WTC11 (cell line): ENCODE measurements around the gene NPAS3.

Experiments
- ESRRA ChIP-seq: sonication (generic); formaldehyde crosslinking; IDR thresholded peaks from 2 replicates; pipeline ENCODE4 v1.8.1; 2022; ENCODE audit warnings: mild to moderate bottlenecking, missing genetic modification reagents, borderline replicate concordance
- NFE2L1 ChIP-seq: sonication (generic); formaldehyde crosslinking; IDR thresholded peaks from 2 replicates; pipeline ENCODE4 v1.8.1; 2023; ENCODE audit warnings: missing genetic modification reagents
- NR1H2 ChIP-seq: sonication (generic); formaldehyde crosslinking; IDR thresholded peaks from 2 replicates; pipeline ENCODE4 v1.9.0; 2021; ENCODE audit warnings: mild to moderate bottlenecking, moderate library complexity, missing genetic modification reagents
- NR3C1 ChIP-seq: sonication (generic); formaldehyde crosslinking; conservative IDR thresholded peaks from 2 replicates; pipeline ENCODE4 v1.8.1; 2023; ENCODE audit warnings: low read depth, mild to moderate bottlenecking, missing genetic modification reagents
- SMAD4 ChIP-seq: sonication (generic); formaldehyde crosslinking; IDR thresholded peaks from 2 replicates; pipeline ENCODE4 v1.8.0; 2022; ENCODE audit warnings: mild to moderate bottlenecking, missing genetic modification reagents
- TEAD4 ChIP-seq: sonication (generic); formaldehyde crosslinking; IDR thresholded peaks from 2 replicates; pipeline ENCODE4 v1.8.0; 2022; ENCODE audit warnings: mild to moderate bottlenecking, missing genetic modification reagents
- TP53 ChIP-seq: sonication (generic); formaldehyde crosslinking; IDR thresholded peaks from 2 replicates; pipeline ENCODE4 v1.8.1; 2023; ENCODE audit warnings: mild to moderate bottlenecking, missing genetic modification reagents
- ZNF263 ChIP-seq: sonication (generic); formaldehyde crosslinking; IDR thresholded peaks from 2 replicates; pipeline ENCODE4 v1.8.1; 2022; ENCODE audit warnings: low read depth, mild to moderate bottlenecking, moderate library complexity, missing genetic modification reagents
- TF ChIP-seq, protein P1 (sequence below): fragments of 200-600 bp; IDR thresholded peaks from 2 replicates; pipeline ENCODE4 v1.8.0; 2022; ENCODE audit warnings: antibody characterized with exemption
- TF ChIP-seq, protein P2 (sequence below): sonication (generic); formaldehyde crosslinking; IDR thresholded peaks from 2 replicates; pipeline ENCODE4 v1.8.0; 2022; ENCODE audit warnings: mild to moderate bottlenecking, missing genetic modification reagents
- TF ChIP-seq, protein P3 (sequence below): sonication (generic); formaldehyde crosslinking; IDR thresholded peaks from 2 replicates; pipeline ENCODE4 v1.8.1; 2022; ENCODE audit warnings: low read depth, mild to moderate bottlenecking, moderate library complexity, missing genetic modification reagents, borderline replicate concordance
- TF ChIP-seq, protein P4 (sequence below): sonication (generic); formaldehyde crosslinking; IDR thresholded peaks from 2 replicates; pipeline ENCODE4 v1.8.0; 2022; ENCODE audit warnings: mild to moderate bottlenecking, missing genetic modification reagents
- TF ChIP-seq, protein P5 (sequence below): sonication (generic); formaldehyde crosslinking; IDR thresholded peaks from 2 replicates; pipeline ENCODE4 v1.8.0; 2022; ENCODE audit warnings: mild to moderate bottlenecking, missing genetic modification reagents
- TF ChIP-seq, protein P6 (sequence below): sonication (generic); formaldehyde crosslinking; IDR thresholded peaks from 2 replicates; pipeline ENCODE4 v1.8.1; 2022; ENCODE audit warnings: low read depth, missing genetic modification reagents, borderline replicate concordance

DNA sequence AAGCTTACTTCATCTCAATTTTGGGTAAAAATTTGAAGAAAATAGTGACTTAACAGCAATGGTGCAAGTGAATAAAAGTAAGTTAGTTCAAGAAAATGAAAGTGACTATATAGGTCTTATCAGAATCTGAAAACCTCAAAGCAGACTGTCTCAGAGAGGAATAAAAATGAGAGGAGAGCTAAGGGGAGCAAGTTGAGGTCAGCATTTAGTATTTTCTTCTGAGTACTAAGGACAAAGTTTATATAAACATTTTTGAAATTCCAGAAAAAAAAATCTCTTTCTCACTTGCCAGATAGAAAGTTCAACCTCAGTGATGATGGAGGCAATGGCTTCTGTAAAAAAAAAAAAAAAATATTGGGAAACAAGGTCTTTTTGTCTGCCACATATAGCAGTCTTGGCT lies 414.1 kb downstream of the NPAS3 start:
- TF ChIP-seq, protein P1, sequence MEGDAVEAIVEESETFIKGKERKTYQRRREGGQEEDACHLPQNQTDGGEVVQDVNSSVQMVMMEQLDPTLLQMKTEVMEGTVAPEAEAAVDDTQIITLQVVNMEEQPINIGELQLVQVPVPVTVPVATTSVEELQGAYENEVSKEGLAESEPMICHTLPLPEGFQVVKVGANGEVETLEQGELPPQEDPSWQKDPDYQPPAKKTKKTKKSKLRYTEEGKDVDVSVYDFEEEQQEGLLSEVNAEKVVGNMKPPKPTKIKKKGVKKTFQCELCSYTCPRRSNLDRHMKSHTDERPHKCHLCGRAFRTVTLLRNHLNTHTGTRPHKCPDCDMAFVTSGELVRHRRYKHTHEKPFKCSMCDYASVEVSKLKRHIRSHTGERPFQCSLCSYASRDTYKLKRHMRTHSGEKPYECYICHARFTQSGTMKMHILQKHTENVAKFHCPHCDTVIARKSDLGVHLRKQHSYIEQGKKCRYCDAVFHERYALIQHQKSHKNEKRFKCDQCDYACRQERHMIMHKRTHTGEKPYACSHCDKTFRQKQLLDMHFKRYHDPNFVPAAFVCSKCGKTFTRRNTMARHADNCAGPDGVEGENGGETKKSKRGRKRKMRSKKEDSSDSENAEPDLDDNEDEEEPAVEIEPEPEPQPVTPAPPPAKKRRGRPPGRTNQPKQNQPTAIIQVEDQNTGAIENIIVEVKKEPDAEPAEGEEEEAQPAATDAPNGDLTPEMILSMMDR: no peak
- no peak for TF ChIP-seq ZNF263
- TF ChIP-seq ESRRA (CRISPR knock-in tag): no peak
- TF ChIP-seq, protein P2, sequence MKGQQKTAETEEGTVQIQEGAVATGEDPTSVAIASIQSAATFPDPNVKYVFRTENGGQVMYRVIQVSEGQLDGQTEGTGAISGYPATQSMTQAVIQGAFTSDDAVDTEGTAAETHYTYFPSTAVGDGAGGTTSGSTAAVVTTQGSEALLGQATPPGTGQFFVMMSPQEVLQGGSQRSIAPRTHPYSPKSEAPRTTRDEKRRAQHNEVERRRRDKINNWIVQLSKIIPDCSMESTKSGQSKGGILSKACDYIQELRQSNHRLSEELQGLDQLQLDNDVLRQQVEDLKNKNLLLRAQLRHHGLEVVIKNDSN (CRISPR knock-in tag): no peak
- TF ChIP-seq TP53 (CRISPR knock-in tag): no peak
- TF ChIP-seq, protein P3, sequence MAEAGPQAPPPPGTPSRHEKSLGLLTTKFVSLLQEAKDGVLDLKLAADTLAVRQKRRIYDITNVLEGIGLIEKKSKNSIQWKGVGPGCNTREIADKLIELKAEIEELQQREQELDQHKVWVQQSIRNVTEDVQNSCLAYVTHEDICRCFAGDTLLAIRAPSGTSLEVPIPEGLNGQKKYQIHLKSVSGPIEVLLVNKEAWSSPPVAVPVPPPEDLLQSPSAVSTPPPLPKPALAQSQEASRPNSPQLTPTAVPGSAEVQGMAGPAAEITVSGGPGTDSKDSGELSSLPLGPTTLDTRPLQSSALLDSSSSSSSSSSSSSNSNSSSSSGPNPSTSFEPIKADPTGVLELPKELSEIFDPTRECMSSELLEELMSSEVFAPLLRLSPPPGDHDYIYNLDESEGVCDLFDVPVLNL: no peak
- TF ChIP-seq, protein P4, sequence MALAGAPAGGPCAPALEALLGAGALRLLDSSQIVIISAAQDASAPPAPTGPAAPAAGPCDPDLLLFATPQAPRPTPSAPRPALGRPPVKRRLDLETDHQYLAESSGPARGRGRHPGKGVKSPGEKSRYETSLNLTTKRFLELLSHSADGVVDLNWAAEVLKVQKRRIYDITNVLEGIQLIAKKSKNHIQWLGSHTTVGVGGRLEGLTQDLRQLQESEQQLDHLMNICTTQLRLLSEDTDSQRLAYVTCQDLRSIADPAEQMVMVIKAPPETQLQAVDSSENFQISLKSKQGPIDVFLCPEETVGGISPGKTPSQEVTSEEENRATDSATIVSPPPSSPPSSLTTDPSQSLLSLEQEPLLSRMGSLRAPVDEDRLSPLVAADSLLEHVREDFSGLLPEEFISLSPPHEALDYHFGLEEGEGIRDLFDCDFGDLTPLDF (CRISPR knock-in tag): no peak
- TF ChIP-seq NR3C1: no peak
- no peak for TF ChIP-seq NR1H2 (CRISPR knock-in tag)
- TF ChIP-seq, protein P5, sequence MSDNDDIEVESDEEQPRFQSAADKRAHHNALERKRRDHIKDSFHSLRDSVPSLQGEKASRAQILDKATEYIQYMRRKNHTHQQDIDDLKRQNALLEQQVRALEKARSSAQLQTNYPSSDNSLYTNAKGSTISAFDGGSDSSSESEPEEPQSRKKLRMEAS: no peak
- TF ChIP-seq SMAD4 (CRISPR knock-in tag): no peak
- no peak for TF ChIP-seq NFE2L1 (CRISPR knock-in tag)
- TF ChIP-seq, protein P6, sequence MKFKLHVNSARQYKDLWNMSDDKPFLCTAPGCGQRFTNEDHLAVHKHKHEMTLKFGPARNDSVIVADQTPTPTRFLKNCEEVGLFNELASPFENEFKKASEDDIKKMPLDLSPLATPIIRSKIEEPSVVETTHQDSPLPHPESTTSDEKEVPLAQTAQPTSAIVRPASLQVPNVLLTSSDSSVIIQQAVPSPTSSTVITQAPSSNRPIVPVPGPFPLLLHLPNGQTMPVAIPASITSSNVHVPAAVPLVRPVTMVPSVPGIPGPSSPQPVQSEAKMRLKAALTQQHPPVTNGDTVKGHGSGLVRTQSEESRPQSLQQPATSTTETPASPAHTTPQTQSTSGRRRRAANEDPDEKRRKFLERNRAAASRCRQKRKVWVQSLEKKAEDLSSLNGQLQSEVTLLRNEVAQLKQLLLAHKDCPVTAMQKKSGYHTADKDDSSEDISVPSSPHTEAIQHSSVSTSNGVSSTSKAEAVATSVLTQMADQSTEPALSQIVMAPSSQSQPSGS (CRISPR knock-in tag): no peak
- TF ChIP-seq TEAD4 (CRISPR knock-in tag): no peak
